Right atrium auricular region (tissue), 2 donors: ENCODE data around the gene PDXP. TPM values are rescaled to one million over a fixed set of nuclear protein-coding genes. Genes with fewer than 3 reads are reported as not detected.
A peak's percentile ranks its signal among the peaks of the same experiment; 100 is the strongest.
"Not testable (repeated sequence)": the region's sequence is repeated elsewhere in the genome, so short reads cannot be mapped to it uniquely, and the experiment has no call there.

Experiments
- DNase-seq: peaks from one replicate; pipeline ENCODE4 v3.0.0-alpha.2; 2019; ENCODE audit warnings: low spot score
- H3K27ac ChIP-seq, 2 donors: fragments of 200-600 bp; sonication (generic); 1 replicate in 1 of 2; 2 replicates in 1 of 2; pipeline ENCODE4 v1.5.1; 2016 to 2019
- H3K27me3 ChIP-seq, 2 donors: fragments of 200-600 bp; sonication (generic); one replicate each; pipeline versions ENCODE4 v1.5.1 to v1.6.0; 2017 to 2019
- H3K36me3 ChIP-seq: fragments of 200-600 bp; sonication (generic); one replicate; pipeline ENCODE4 v1.5.1; 2016
- H3K4me1 ChIP-seq, 2 donors: fragments of 200-600 bp; sonication (generic); one replicate each; pipeline versions ENCODE4 v1.5.1 to v1.6.0; 2017 to 2019
- H3K4me3 ChIP-seq, 2 donors: fragments of 200-600 bp; sonication (generic); 1 replicate in 1 of 2; 2 replicates in 1 of 2; pipeline ENCODE4 v1.5.1; 2017 to 2019; ENCODE audit warnings: mild to moderate bottlenecking in 1 of 2, moderate library complexity in 1 of 2
- H3K9me3 ChIP-seq, 2 donors: fragments of 200-600 bp; sonication (generic); one replicate each; pipeline ENCODE4 v1.5.1; 2019
- total RNA-seq, 2 donors: library from RNA; depleted of rRNA; stranded (reverse); fragments of >200 nt; gene quantifications; one replicate each; pipeline ENCODE4 v1.1.0, GENCODE V29; 2016
- TF ChIP-seq, protein P1 (sequence below), 2 donors: fragments of 200-600 bp; sonication (generic); IDR thresholded peaks; one replicate each; pipeline ENCODE4 v1.5.1; 2019; ENCODE audit warnings: antibody characterized with exemption in 2 of 2

Gene PDXP
- total RNA-seq, 2 donors from 2014 or later, result 15.7 to 32.0 TPM

DNA sequence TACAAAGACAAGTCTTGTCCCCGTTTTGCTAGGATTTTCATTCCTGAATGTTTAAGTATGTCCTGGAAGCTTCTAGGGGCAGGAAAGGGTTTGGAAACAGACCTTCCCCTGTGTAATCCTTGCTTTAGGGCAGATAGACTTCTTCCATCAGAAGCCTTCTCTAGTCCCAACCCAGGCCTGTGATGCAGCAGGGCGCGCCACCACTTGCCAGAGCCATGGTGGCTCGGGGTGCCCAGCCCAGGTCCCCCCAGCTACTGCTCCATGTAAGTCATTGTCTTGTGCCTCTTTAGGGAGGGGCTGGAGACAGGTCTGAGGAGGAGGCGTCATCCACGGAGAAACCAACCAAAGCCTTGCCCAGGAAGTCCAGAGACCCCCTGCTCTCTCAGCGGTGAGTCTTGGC is 31.9 kb downstream of the PDXP start:
- Histone ChIP-seq H3K27ac (no peak overlapping the region), H3K4me3 (no peak overlapping the region), H3K27me3 (no peaks in the 10 kb centered on the region), H3K36me3 (peaks cover 52% of the 10 kb centered on the region), H3K9me3 (no peaks in the 10 kb centered on the region), H3K4me1 (peaks cover 0 to 19% of the 10 kb centered on the region in 2 donors)
- TF ChIP-seq, protein P1, sequence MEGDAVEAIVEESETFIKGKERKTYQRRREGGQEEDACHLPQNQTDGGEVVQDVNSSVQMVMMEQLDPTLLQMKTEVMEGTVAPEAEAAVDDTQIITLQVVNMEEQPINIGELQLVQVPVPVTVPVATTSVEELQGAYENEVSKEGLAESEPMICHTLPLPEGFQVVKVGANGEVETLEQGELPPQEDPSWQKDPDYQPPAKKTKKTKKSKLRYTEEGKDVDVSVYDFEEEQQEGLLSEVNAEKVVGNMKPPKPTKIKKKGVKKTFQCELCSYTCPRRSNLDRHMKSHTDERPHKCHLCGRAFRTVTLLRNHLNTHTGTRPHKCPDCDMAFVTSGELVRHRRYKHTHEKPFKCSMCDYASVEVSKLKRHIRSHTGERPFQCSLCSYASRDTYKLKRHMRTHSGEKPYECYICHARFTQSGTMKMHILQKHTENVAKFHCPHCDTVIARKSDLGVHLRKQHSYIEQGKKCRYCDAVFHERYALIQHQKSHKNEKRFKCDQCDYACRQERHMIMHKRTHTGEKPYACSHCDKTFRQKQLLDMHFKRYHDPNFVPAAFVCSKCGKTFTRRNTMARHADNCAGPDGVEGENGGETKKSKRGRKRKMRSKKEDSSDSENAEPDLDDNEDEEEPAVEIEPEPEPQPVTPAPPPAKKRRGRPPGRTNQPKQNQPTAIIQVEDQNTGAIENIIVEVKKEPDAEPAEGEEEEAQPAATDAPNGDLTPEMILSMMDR (IDR thresholded peaks at IDR 0.05), result no peak
- DNase-seq, result no peak

DNA sequence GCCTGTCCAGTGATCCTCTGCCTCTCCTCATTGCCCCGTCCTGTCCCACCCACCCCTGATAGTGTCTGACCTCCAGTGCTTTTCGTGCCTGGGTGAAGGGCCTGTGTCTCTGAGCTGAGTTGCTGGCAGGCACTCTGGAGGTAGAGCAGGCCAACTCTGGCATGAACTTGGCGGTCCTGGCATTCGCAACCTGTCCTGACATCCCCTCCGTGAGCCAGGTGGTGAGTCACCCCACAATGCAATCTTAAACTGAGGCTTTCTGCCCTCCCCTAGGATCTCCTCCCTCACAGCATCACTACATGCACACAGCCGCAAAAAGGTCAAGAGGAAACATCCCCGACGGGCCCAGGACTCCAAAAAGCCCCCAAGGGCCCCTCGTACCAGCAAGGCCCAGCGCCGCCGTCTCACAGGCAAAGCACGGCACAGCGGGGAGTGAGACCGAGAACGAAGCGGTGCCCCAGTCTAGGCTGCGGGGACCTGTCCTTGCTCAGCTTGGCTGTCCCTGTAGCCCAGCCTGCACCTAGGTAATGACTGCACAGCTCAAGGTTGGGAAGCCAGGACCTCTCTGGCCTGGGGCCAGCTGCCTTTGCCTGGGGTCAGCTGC is 32.5 kb downstream of the PDXP start:
- no peak overlapping the region for H3K27ac ChIP-seq
- H3K9me3 ChIP-seq, result no peaks in the 10 kb centered on the region
- TF ChIP-seq, protein P1 (IDR thresholded peaks at IDR 0.05), result no peak
- H3K36me3 ChIP-seq, result peaks cover 52% of the 10 kb centered on the region
- no peak for DNase-seq
- H3K27me3 ChIP-seq, result no peaks in the 10 kb centered on the region
- no peak overlapping the region for H3K4me3 ChIP-seq
- H3K4me1 ChIP-seq, result peaks cover 0 to 15% of the 10 kb centered on the region in 2 donors

DNA sequence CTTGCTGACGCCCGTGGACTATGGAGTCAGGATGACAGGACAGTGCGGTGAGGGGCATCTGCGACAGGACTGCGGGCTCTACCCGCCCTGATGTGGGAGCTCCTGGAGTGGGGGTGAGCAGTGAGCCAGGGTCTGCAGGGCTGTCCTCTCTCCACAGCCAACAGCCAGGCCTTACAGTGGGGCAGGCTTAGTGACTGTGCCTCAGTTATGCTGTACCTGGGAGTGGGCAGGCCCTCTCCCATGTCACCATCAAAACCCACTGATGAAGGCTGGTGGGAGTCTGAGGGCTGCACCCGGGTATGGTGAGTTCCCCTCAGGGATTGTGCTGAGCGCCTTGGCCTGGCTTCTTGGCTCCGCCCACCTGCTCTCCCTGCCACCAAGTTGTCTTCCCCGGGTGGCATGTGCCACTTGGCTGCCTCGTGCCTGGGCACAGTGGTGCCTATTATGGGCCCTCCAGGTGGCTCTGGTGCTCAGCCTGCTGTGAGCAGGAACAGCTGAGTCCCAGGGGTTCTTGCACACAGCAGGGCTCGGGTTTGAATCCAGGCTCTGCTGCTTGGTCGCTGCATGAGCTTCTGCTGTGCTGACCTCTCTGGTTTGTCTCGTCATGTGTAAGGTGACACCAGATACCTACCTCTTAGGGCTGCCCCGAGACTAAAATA is 34.2 kb downstream of the PDXP start:
- TF ChIP-seq, protein P1 (IDR thresholded peaks at IDR 0.05), result no peak
- Histone ChIP-seq H3K27ac (no peak overlapping the region), H3K36me3 (peaks cover 51% of the 10 kb centered on the region)

DNA sequence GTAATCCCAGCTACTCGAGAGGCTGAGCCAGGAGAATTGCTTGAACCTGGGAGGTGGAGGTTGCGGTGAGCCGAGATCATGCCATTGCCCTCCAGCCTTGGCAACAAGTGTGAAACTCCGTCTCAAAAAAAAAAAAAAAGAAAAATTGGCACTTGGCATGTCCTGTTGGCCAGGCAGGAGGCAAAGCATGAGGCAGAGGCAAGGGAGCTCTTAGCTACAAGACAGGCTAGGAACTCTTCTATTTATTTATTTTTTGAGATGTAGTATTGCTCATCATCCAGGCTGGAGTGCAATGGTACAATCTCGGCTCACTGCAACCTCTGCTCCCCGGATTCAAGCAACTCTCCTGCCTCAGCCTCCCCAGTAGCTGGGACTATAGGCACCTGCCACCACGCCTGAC is 35.6 kb downstream of the PDXP start:
- peaks cover 0 to 14% of the 10 kb centered on the region in 2 donors for H3K4me1 ChIP-seq
- not testable (repeated sequence) for H3K4me3 ChIP-seq, H3K27me3 ChIP-seq, H3K9me3 ChIP-seq, H3K27ac ChIP-seq, DNase-seq
- peaks cover 38% of the 10 kb centered on the region for H3K36me3 ChIP-seq

More for the DNA sequence above, 34.2 kb downstream of the PDXP start:
- Histone ChIP-seq H3K27me3 (no peaks in the 10 kb centered on the region), H3K4me1 (peaks cover 0 to 16% of the 10 kb centered on the region in 2 donors), H3K9me3 (no peaks in the 10 kb centered on the region), H3K4me3 (no peak overlapping the region)
- no peak for DNase-seq

GRCh38 chr22:37696260-37696656 is 37.7 kb downstream of the PDXP start:
- Histone ChIP-seq H3K36me3 (peaks cover 26% of the 10 kb centered on the region), H3K4me3 (peak overlapping the region in 1 of 2 donors; percentile 30), H3K4me1 (peaks cover 0 to 14% of the 10 kb centered on the region in 2 donors)
- H3K9me3 ChIP-seq, H3K27me3 ChIP-seq, DNase-seq, H3K27ac ChIP-seq: not testable (repeated sequence)

DNA sequence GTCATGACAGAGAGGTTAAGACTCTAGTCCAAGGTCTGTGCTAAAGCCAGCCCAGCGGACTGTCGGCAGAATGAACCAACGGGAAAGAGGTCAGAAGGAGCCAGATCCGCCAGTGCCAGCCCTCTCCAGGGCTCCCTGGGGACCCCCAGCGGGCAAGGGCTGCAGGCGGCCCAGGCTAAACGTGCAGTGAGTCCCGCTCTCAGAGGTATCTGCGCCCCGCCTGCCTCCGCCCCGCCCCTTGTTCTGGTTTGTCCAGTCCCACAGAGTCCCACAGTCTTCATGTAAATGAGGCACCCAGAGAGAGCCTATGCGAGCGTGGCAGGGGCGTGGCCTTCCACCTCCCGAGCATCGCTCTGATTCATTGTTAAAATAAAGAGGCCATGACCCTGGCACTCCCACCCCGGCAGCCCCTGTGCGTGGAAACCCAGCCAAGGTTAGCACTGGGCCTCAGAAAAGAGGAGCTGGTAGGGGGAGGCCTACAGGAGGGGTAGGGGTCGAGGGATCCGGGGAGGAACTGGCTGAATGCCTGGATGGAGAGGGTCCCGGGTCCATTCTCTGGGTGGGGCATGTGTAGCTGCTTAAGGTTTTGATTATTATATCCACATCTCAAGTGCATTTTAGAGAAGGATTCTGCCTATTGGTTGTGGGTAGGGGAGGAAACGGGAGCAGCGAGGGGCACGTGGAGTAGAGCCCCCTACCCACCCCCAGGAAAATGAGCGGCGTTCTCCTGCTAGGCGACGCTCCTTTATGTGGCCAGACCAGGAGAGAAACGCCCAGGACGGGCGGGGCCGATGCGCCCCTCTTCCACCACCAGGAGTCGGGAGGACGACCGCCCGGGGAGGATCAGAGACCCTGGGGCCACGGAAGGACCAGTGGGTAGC is 38.4 kb downstream of the PDXP start, which contains the start of gene TRIOBP:
TSS of gene TRIOBP (plus strand) at position 392 of the 881 bp plus-strand sequence. CDS start 4,318 bp downstream, outside the sequence.
- TF ChIP-seq, protein P1 (IDR thresholded peaks at IDR 0.05), result peak; percentile 45 to 56
- H3K27ac ChIP-seq, result no peak within 1 kb of the TSS
- H3K9me3 ChIP-seq, result no peaks in the 10 kb centered on the region
- H3K36me3 ChIP-seq, result peaks cover 19% of the 10 kb centered on the region
- H3K27me3 ChIP-seq, result no peaks in the 10 kb centered on the region
- DNase-seq, result peak; percentile 96
- peaks cover 0 to 14% of the 10 kb centered on the region in 2 donors for H3K4me1 ChIP-seq
- peak within 1 kb of the TSS in 1 of 2 donors; percentile 30 for H3K4me3 ChIP-seq
